Suppressor macrophage (primary cell): ENCODE results near the gene CHIA.
"Not testable (repeated sequence)": the region's sequence is repeated elsewhere in the genome, so short reads cannot be mapped to it uniquely, and the experiment has no call there.

Experiments used
- DNase-seq, 4 experiments: peaks; one replicate each; pipeline ENCODE4 v3.0.0-alpha.2; 2020 to 2022

CHIA gene

GRCh38 chr1:111286912-111287311 lies 3.7 kb upstream of the CHIA start:
- DNase-seq, result no peak

GRCh38 chr1:111289371-111289770 lies 1.3 kb upstream of the CHIA start:
- DNase-seq, result no peak

GRCh38 chr1:111290104-111290503 lies 547 bp upstream of the CHIA start:
- DNase-seq, result no peak

- DNase-seq, result no peak
Measured at GRCh38 chr1:111294390-111294789, 3.7 kb downstream of the CHIA start.

- no peak for DNase-seq
Measured at GRCh38 chr1:111302374-111302773, 11.7 kb downstream of the CHIA start.

GRCh38 chr1:111309690-111310089 lies 19.0 kb downstream of the CHIA start:
- no peak for DNase-seq

GRCh38 chr1:111318523-111318922 lies 27.9 kb downstream of the CHIA start:
- DNase-seq, result no peak

GRCh38 chr1:111320066-111320879 lies 29.6 kb downstream of the CHIA start:
- DNase-seq, result no peak

- no peak for DNase-seq
Measured at GRCh38 chr1:111323231-111323630, 32.6 kb downstream of the CHIA start.

- DNase-seq, result no peak
Measured at GRCh38 chr1:111332190-111332589, 41.5 kb downstream of the CHIA start.

- peak; percentile 55 to 76 (median 70) for DNase-seq
Measured at GRCh38 chr1:111334169-111334568, 43.5 kb downstream of the CHIA start.

GRCh38 chr1:111335214-111335877 lies 44.7 kb downstream of the CHIA start:
- DNase-seq, result not testable (repeated sequence)

- not testable (repeated sequence) for DNase-seq
Measured at GRCh38 chr1:111338849-111339248, 48.2 kb downstream of the CHIA start.

- peak; percentile 77 to 93 (median 90) for DNase-seq
Measured at GRCh38 chr1:111346089-111346885, 55.6 kb downstream of the CHIA start.

GRCh38 chr1:111347026-111347425 lies 56.4 kb downstream of the CHIA start:
- no peak for DNase-seq

- no peak for DNase-seq
Measured at GRCh38 chr1:111351700-111352099, 61.0 kb downstream of the CHIA start.

- no peak for DNase-seq
Measured at GRCh38 chr1:111354584-111354983, 63.9 kb downstream of the CHIA start.

- no peak for DNase-seq
Measured at GRCh38 chr1:111358964-111359363, 68.3 kb downstream of the CHIA start.

- DNase-seq, result no peak
Measured at GRCh38 chr1:111359376-111359775, 68.7 kb downstream of the CHIA start.

- DNase-seq, result not testable (repeated sequence)
Measured at GRCh38 chr1:111360257-111360656, 69.6 kb downstream of the CHIA start.

- DNase-seq, result no peak
Measured at GRCh38 chr1:111361761-111362160, 71.1 kb downstream of the CHIA start.

- DNase-seq, result no peak
Measured at GRCh38 chr1:111364690-111365089, 74.0 kb downstream of the CHIA start.

- DNase-seq, result no peak
Measured at GRCh38 chr1:111366256-111366655, 75.6 kb downstream of the CHIA start.
